ENCODE measurements around the gene TTLL12.

DNA sequence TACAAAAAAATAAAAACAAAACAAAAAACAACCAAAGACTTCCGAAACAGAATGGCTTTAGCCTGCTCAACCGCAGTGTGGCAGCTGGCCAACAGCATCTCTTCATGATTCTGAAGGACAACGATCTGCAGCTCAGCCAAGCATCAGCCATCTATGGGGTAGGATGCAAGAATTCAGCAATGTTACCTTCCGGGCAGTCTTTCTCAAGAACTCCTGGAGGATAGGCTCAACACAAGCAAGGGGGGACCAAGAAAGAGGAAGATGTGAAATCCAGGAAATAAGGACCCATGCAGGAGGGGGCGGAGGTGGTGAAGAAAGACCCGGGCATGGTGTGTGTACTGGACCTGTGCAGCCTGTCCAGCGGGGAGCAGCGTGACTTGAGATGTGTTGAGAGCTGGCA lies 39.1 kb downstream of the TTLL12 start:
- no peak for TF ChIP-seq CTCF (conservative IDR thresholded peaks at IDR 0.05)
- no peak for TF ChIP-seq EZH2 (IDR thresholded peaks at IDR 0.05; ENCODE audit: low read depth)
